ENCODE measurements around the gene ADARB1. TPM values are rescaled to one million over a fixed set of nuclear protein-coding genes. Genes with fewer than 3 reads are reported as not detected.

The ADARB1 gene
- total RNA-seq, 1 experiment from 2014 or later, result 31.9 TPM

GRCh38 chr21:45154511-45155508 lies 80.4 kb downstream of the ADARB1 start:
- ChIA-PET POLR2A (ENCODE audit: low non-redundant PET) (no interaction called here), CTCF (no interaction called here)
- Histone ChIP-seq H3K9me3 (ENCODE audit: low read depth, low read length, poor library complexity, severe bottlenecking) (no peaks in the 10 kb centered on the region), H3K4me3 (ENCODE audit: low read depth, low read length, poor library complexity, severe bottlenecking) (no peak overlapping the region), H3K4me1 (ENCODE audit: insufficient read depth, low read length, poor library complexity, severe bottlenecking) (peaks cover 32% of the 10 kb centered on the region), H3K27ac (ENCODE audit: low read depth, low read length, poor library complexity, severe bottlenecking) (no peak overlapping the region), H3K27me3 (replicated peaks; ENCODE audit: insufficient read depth, low read depth, low read length, poor library complexity) (no peaks in the 10 kb centered on the region), H3K36me3 (ENCODE audit: insufficient read depth, low read length, poor library complexity, severe bottlenecking) (no peaks in the 10 kb centered on the region)
- intact Hi-C loops (cut with micrococcal nuclease; ENCODE audit: unreplicated experiment), result no loop called here
- no TSS peak for BruUV-seq (replicated peaks)
- DNase-seq (ENCODE audit: low spot score), result peak; percentile 60
- no peak for TF ChIP-seq EZH2 (IDR thresholded peaks at IDR 0.05; ENCODE audit: borderline replicate concordance, low read depth, low read length, poor library complexity, severe bottlenecking)
- TF ChIP-seq CTCF (conservative IDR thresholded peaks at IDR 0.05; ENCODE audit: low read depth, low read length), result no peak

- no peaks in the 10 kb centered on the region for H3K27me3 ChIP-seq (replicated peaks; ENCODE audit: insufficient read depth, low read depth, low read length, poor library complexity)
- CTCF ChIA-PET, result no interaction called here
- no peak overlapping the region for H3K4me3 ChIP-seq (ENCODE audit: low read depth, low read length, poor library complexity, severe bottlenecking)
- no peaks in the 10 kb centered on the region for H3K36me3 ChIP-seq (ENCODE audit: insufficient read depth, low read length, poor library complexity, severe bottlenecking)
- TF ChIP-seq CTCF (conservative IDR thresholded peaks at IDR 0.05; ENCODE audit: low read depth, low read length) (no peak), EZH2 (IDR thresholded peaks at IDR 0.05; ENCODE audit: borderline replicate concordance, low read depth, low read length, poor library complexity, severe bottlenecking) (no peak)
- intact Hi-C loops (cut with micrococcal nuclease; ENCODE audit: unreplicated experiment), result no loop called here
- peaks cover 29% of the 10 kb centered on the region for H3K4me1 ChIP-seq (ENCODE audit: insufficient read depth, low read length, poor library complexity, severe bottlenecking)
- DNase-seq (ENCODE audit: low spot score), result no peak
- H3K9me3 ChIP-seq (ENCODE audit: low read depth, low read length, poor library complexity, severe bottlenecking), result no peaks in the 10 kb centered on the region
- no peak overlapping the region for H3K27ac ChIP-seq (ENCODE audit: low read depth, low read length, poor library complexity, severe bottlenecking)
- POLR2A ChIA-PET (ENCODE audit: low non-redundant PET), result no interaction called here
- BruUV-seq (replicated peaks), result no TSS peak
Measured at GRCh38 chr21:45155910-45156309, 81.5 kb downstream of the ADARB1 start.

- no peaks in the 10 kb centered on the region for H3K27me3 ChIP-seq (replicated peaks; ENCODE audit: insufficient read depth, low read depth, low read length, poor library complexity)
- no peaks in the 10 kb centered on the region for H3K9me3 ChIP-seq (ENCODE audit: low read depth, low read length, poor library complexity, severe bottlenecking)
- no peaks in the 10 kb centered on the region for H3K36me3 ChIP-seq (ENCODE audit: insufficient read depth, low read length, poor library complexity, severe bottlenecking)
- no TSS peak for BruUV-seq (replicated peaks)
- no peak for DNase-seq (ENCODE audit: low spot score)
- H3K4me1 ChIP-seq (ENCODE audit: insufficient read depth, low read length, poor library complexity, severe bottlenecking), result peaks cover 25% of the 10 kb centered on the region
- intact Hi-C loops (cut with micrococcal nuclease; ENCODE audit: unreplicated experiment), result no loop called here
- no peak overlapping the region for H3K27ac ChIP-seq (ENCODE audit: low read depth, low read length, poor library complexity, severe bottlenecking)
- CTCF ChIA-PET, result no interaction called here
- no peak overlapping the region for H3K4me3 ChIP-seq (ENCODE audit: low read depth, low read length, poor library complexity, severe bottlenecking)
- TF ChIP-seq EZH2 (IDR thresholded peaks at IDR 0.05; ENCODE audit: borderline replicate concordance, low read depth, low read length, poor library complexity, severe bottlenecking), result no peak
- TF ChIP-seq CTCF (conservative IDR thresholded peaks at IDR 0.05; ENCODE audit: low read depth, low read length), result no peak
- POLR2A ChIA-PET (ENCODE audit: low non-redundant PET), result no interaction called here
Measured at GRCh38 chr21:45156459-45156858, 82.1 kb downstream of the ADARB1 start.
